Large intestine (tissue), 3 donors: Measurements from ENCODE around the gene CDKAL1. TPM values are rescaled to one million over a fixed set of nuclear protein-coding genes. Genes with fewer than 3 reads are reported as not detected.
A peak's percentile ranks its signal among the peaks of the same experiment; 100 is the strongest.

Experiments used
- DNase-seq, 2 donors: peaks; one replicate each; pipeline versions ENCODE4 v3.0.0 to v3.0.0-alpha.2; 2013
- H3K27ac ChIP-seq: one replicate; pipeline ENCODE4 v1.5.1; 2013; ENCODE audit warnings: low read length
- H3K27me3 ChIP-seq: 2 replicates; pipeline ENCODE4 v1.6.1; 2013; ENCODE audit warnings: low read length; ENCODE audit not compliant: control insufficient read depth, insufficient read depth
- H3K36me3 ChIP-seq: 2 replicates; pipeline ENCODE4 v1.6.1; 2013; ENCODE audit warnings: low read length; ENCODE audit not compliant: control insufficient read depth, insufficient read depth
- H3K4me1 ChIP-seq: one replicate; pipeline ENCODE4 v1.6.1; 2013; ENCODE audit warnings: low read length; ENCODE audit not compliant: control insufficient read depth, insufficient read depth
- H3K4me3 ChIP-seq: one replicate; pipeline ENCODE4 v1.5.1; 2013; ENCODE audit warnings: low read length
- H3K9me3 ChIP-seq: one replicate; pipeline ENCODE4 v1.6.1; 2013; ENCODE audit warnings: mild to moderate bottlenecking, low read depth, low read length, moderate library complexity; ENCODE audit not compliant: control insufficient read depth
- WGBS: methylation state at CpG from one replicate; pipeline ENCODE4 v1.1.5; 2013; ENCODE audit warnings: low lambda C conversion rate; ENCODE audit not compliant: insufficient coverage; 5-methylcytosine and 5-hydroxymethylcytosine counted together
- polyA plus RNA-seq: library from polyadenylated mRNA; unstranded; fragments of 120-200 nt; gene quantifications from one replicate; pipeline ENCODE4 v1.2.1, GENCODE V29; 2013

CDKAL1 gene
- polyA plus RNA-seq, 1 donor = 10.3 TPM

GRCh38 chr6:21138336-21139069, 604.2 kb downstream of the CDKAL1 start:
- DNase-seq = peak; percentile 60 to 81
- Histone ChIP-seq H3K4me3 (no peak overlapping the region), H3K27me3 (no peaks in the 10 kb centered on the region), H3K4me1 (no peaks in the 10 kb centered on the region), H3K36me3 (no peaks in the 10 kb centered on the region), H3K9me3 (no peaks in the 10 kb centered on the region), H3K27ac (no peak overlapping the region)
- 47% methylated on average over 2 of the region's 8 CpGs for whole genome bisulfite sequencing

- DNase-seq = no peak
- WGBS = 100% methylated on average over 3 of the region's 6 CpGs
- H3K27ac ChIP-seq = no peak overlapping the region
- no peaks in the 10 kb centered on the region for H3K9me3 ChIP-seq
- H3K36me3 ChIP-seq = no peaks in the 10 kb centered on the region
- no peaks in the 10 kb centered on the region for H3K4me1 ChIP-seq
- no peak overlapping the region for H3K4me3 ChIP-seq
- no peaks in the 10 kb centered on the region for H3K27me3 ChIP-seq
Measured at GRCh38 chr6:21140966-21141365, 606.7 kb downstream of the CDKAL1 start.

GRCh38 chr6:21141616-21142303, 607.5 kb downstream of the CDKAL1 start:
- Histone ChIP-seq H3K9me3 (no peaks in the 10 kb centered on the region), H3K4me3 (no peak overlapping the region), H3K27me3 (no peaks in the 10 kb centered on the region), H3K27ac (no peak overlapping the region), H3K4me1 (no peaks in the 10 kb centered on the region), H3K36me3 (no peaks in the 10 kb centered on the region)
- no CpG with 5 or more reads among the region's 1 CpG for WGBS
- no peak for DNase-seq

DNA sequence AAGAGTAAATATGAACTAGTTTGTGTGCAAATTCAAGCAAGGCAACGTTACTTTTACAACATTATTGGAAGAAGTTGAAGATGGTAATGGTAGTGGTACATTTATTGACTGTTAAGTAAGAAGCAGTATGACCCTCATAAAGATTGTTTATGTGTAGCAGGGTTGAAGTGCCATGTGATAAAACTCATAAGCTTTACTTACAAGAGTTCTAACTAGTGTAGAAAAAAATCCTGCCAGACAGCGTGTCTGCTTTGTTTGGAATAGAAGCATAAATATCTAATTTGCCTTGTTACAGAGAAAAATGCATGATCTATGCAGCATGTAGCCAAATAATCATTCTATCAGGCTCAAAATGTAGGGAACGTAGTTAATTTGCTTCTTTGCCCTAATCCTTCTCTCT, 608.5 kb downstream of the CDKAL1 start:
- WGBS = 67% methylated on average over 2 of the region's 3 CpGs
- Histone ChIP-seq H3K27ac (no peak overlapping the region), H3K27me3 (no peaks in the 10 kb centered on the region), H3K36me3 (no peaks in the 10 kb centered on the region), H3K4me1 (no peaks in the 10 kb centered on the region), H3K9me3 (no peaks in the 10 kb centered on the region), H3K4me3 (no peak overlapping the region)
- peak; percentile 23 to 42 for DNase-seq

DNA sequence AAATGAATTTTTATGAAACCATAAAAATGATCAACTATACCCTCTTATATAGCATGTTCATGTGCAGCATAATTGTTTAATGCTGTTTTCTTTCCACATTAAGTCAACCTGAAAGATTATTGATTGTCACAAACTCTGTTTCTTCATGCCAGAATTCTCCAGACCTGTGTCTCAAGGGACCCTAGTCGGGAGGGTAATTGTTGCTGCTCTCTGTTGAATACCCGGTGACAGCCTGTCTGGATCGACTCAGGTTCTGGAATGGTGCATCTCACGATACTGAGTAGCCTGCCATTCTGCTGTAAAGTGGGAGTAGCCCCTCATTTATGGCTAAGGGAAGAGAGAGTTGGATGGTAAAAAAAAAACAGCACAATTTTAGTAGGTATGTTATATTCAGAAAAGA, 609.4 kb downstream of the CDKAL1 start:
- Histone ChIP-seq H3K27me3 (no peaks in the 10 kb centered on the region), H3K9me3 (no peaks in the 10 kb centered on the region), H3K4me3 (no peak overlapping the region), H3K36me3 (no peaks in the 10 kb centered on the region), H3K27ac (no peak overlapping the region), H3K4me1 (no peaks in the 10 kb centered on the region)
- DNase-seq = no peak
- WGBS = no CpG with 5 or more reads among the region's 4 CpGs

GRCh38 chr6:21144928-21145327, 610.7 kb downstream of the CDKAL1 start:
- H3K27me3 ChIP-seq = no peaks in the 10 kb centered on the region
- H3K9me3 ChIP-seq = no peaks in the 10 kb centered on the region
- no peaks in the 10 kb centered on the region for H3K4me1 ChIP-seq
- no peaks in the 10 kb centered on the region for H3K36me3 ChIP-seq
- no CpG with 5 or more reads among the region's 2 CpGs for WGBS
- H3K4me3 ChIP-seq = no peak overlapping the region
- DNase-seq = no peak
- no peak overlapping the region for H3K27ac ChIP-seq

- no peak overlapping the region for H3K27ac ChIP-seq
- H3K4me1 ChIP-seq = no peaks in the 10 kb centered on the region
- WGBS = no CpG with 5 or more reads among the region's 2 CpGs
- no peaks in the 10 kb centered on the region for H3K27me3 ChIP-seq
- H3K4me3 ChIP-seq = no peak overlapping the region
- no peaks in the 10 kb centered on the region for H3K9me3 ChIP-seq
- no peak for DNase-seq
- no peaks in the 10 kb centered on the region for H3K36me3 ChIP-seq
Measured at GRCh38 chr6:21147995-21148394, 613.7 kb downstream of the CDKAL1 start.

- Histone ChIP-seq H3K27me3 (no peaks in the 10 kb centered on the region), H3K9me3 (no peaks in the 10 kb centered on the region), H3K4me3 (no peak overlapping the region), H3K4me1 (no peaks in the 10 kb centered on the region), H3K27ac (no peak overlapping the region), H3K36me3 (no peaks in the 10 kb centered on the region)
- no peak for DNase-seq
- WGBS = no CpG with 5 or more reads among the region's 6 CpGs
Measured at GRCh38 chr6:21149470-21149869, 615.2 kb downstream of the CDKAL1 start.

DNA sequence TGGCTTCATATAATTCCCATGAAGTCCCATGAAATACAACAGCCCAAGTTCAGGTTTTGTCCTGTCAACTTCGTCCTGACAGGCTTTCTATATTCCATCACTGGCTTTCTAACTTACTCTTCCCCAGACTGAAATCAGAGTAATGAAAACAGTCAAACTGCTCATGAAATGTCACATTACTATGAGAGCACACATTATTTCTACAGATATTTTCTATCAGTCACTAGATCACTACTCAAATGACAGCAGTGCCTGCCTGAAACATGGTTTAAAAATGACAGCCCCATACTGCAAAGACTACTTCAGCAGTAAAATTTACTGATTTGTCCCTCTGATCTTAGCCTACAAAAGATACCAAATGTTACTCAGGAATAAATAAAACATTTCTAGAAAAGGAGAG, 616.4 kb downstream of the CDKAL1 start:
- Histone ChIP-seq H3K36me3 (no peaks in the 10 kb centered on the region), H3K27ac (no peak overlapping the region), H3K9me3 (no peaks in the 10 kb centered on the region), H3K27me3 (no peaks in the 10 kb centered on the region), H3K4me1 (no peaks in the 10 kb centered on the region), H3K4me3 (no peak overlapping the region)
- DNase-seq = no peak
- WGBS = no CpG with 5 or more reads among the region's 1 CpG

DNA sequence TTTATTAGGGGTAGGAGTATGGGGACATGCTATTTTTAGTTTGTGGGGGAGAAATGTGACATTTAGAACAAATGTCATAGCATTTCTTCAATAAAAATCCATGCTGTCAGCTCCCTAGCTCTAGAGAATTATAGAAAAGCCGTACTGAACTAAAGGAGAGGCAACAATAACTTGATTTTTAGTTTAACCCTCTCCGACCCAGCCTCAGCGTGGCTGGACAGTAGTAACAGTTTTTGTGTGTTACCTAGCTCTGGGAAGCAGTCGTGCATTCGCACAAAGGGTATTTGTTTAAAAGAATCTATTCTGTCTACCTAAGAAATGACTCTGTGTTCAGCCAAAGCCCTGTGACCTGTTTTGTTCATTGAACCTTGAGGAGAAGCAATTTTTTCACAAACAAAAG, 616.9 kb downstream of the CDKAL1 start:
- H3K27ac ChIP-seq = no peak overlapping the region
- H3K36me3 ChIP-seq = no peaks in the 10 kb centered on the region
- no peaks in the 10 kb centered on the region for H3K9me3 ChIP-seq
- no peak for DNase-seq
- no peaks in the 10 kb centered on the region for H3K4me1 ChIP-seq
- no peak overlapping the region for H3K4me3 ChIP-seq
- 80% methylated on average over 1 of the region's 5 CpGs for WGBS
- H3K27me3 ChIP-seq = no peaks in the 10 kb centered on the region

DNA sequence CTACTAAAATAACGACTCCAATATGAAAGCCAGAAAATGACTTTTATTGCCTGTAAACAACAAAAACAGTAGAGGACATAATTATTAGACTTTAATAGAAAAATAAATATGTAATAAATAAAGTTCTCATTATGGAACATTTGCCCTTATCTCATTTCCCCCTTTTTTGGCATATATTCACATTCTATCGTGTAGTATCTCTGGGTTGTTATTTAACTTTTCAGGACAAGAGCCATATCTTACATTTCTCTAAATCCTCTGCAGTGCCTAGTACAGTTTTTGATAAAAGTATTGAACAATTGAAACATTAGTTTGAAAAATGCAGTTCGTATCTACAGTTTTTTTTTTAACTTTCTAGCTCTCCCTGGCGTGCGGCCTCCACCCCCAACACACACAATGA, 617.3 kb downstream of the CDKAL1 start:
- no peak overlapping the region for H3K27ac ChIP-seq
- no peaks in the 10 kb centered on the region for H3K9me3 ChIP-seq
- DNase-seq = no peak

More for the DNA sequence above, 617.3 kb downstream of the CDKAL1 start:
- no peaks in the 10 kb centered on the region for H3K4me1 ChIP-seq
- no peaks in the 10 kb centered on the region for H3K27me3 ChIP-seq
- WGBS = 70% methylated on average over 1 of the region's 5 CpGs
- H3K4me3 ChIP-seq = no peak overlapping the region
- H3K36me3 ChIP-seq = no peaks in the 10 kb centered on the region
